GM19193 (cell line): ENCODE results near the gene CD1C.

Source experiments
- POLR2A ChIP-seq: IDR thresholded peaks from 4 replicates; pipeline ENCODE4 v1.6.1; 2011; ENCODE audit not compliant: insufficient read depth, insufficient read length; ENCODE audit errors: extremely low read depth

CD1C gene

GRCh38 chr1:158310623-158311022 lies 20.9 kb downstream of the CD1C start:
- no peak for TF ChIP-seq POLR2A

GRCh38 chr1:158311066-158311465 lies 21.3 kb downstream of the CD1C start:
- TF ChIP-seq POLR2A = no peak

- no peak for TF ChIP-seq POLR2A
Observed at GRCh38 chr1:158323866-158324265, 34.1 kb downstream of the CD1C start.

- TF ChIP-seq POLR2A = no peak
Observed at GRCh38 chr1:158324395-158324794, 34.7 kb downstream of the CD1C start.

GRCh38 chr1:158327481-158327880 lies 37.8 kb downstream of the CD1C start:
- no peak for TF ChIP-seq POLR2A

GRCh38 chr1:158328426-158328825 lies 38.7 kb downstream of the CD1C start:
- TF ChIP-seq POLR2A = no peak

GRCh38 chr1:158329300-158329699 lies 39.6 kb downstream of the CD1C start:
- TF ChIP-seq POLR2A = no peak

- TF ChIP-seq POLR2A = no peak
Observed at GRCh38 chr1:158329733-158330132, 40.0 kb downstream of the CD1C start.

GRCh38 chr1:158330391-158331105 lies 40.8 kb downstream of the CD1C start:
- TF ChIP-seq POLR2A = no peak

GRCh38 chr1:158331106-158331425 lies 41.3 kb downstream of the CD1C start:
- TF ChIP-seq POLR2A = no peak

- no peak for TF ChIP-seq POLR2A
Observed at GRCh38 chr1:158331481-158332150, 41.9 kb downstream of the CD1C start, which contains the start of gene CD1B. Gene CD1B (minus strand): TSS chr1:158331531. CDS start chr1:158331423, 108 bp downstream.

- TF ChIP-seq POLR2A = no peak
Observed at GRCh38 chr1:158333405-158334155, 43.9 kb downstream of the CD1C start.

- TF ChIP-seq POLR2A = no peak
Observed at GRCh38 chr1:158334526-158335212, 44.9 kb downstream of the CD1C start.

- no peak for TF ChIP-seq POLR2A
Observed at GRCh38 chr1:158335213-158335532, 45.5 kb downstream of the CD1C start.
